SK-MEL-5 (cell line): ENCODE measurements around the gene CTNNBL1. TPM values are rescaled to one million over a fixed set of nuclear protein-coding genes. Genes with fewer than 3 reads are reported as not detected.

Source experiments
- DNase-seq: peaks from one replicate; pipeline ENCODE4 v3.0.0-alpha.2; 2016; ENCODE audit warnings: low read depth, low spot score
- in situ Hi-C: cut with HindIII; loops from 2 replicates; pipeline ENCODE4 v1.10.0; 2016; ENCODE audit warnings: low sequenced_read_pairs, high pct_unique_total_duplicates, low pct_unique_long_range_greater_than_20kb
- total RNA-seq: library from RNA; depleted of rRNA; stranded (reverse); fragments of >200 nt; shearing (Covaris generic); gene quantifications from 2 replicates; pipeline ENCODE4 v1.2.3, GENCODE V29; 2014

Gene CTNNBL1
- total RNA-seq, 1 experiment from 2014 or later: 38.7 TPM

DNA sequence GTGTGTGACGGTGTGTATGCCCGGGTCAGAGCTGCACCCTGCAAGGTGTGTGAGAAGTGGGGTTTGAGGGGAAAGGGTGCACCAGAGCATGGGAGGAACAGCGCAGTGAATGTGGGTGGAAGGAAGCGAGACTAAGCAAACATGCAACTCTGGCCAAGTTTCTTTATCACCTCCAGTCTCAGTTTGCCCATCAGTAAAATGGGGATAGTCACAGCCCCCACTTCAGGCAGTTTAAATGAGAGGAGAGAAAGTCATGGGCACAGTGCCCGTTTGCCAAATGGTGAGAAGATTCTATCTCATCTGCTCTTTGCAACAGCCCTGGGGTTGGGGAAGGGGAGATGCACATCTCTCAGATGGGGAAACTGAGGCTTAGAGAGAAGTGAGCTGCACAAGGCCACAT, 196.3 kb downstream of the CTNNBL1 start:
- no peak for DNase-seq
- in situ Hi-C loops: no loop called here

DNA sequence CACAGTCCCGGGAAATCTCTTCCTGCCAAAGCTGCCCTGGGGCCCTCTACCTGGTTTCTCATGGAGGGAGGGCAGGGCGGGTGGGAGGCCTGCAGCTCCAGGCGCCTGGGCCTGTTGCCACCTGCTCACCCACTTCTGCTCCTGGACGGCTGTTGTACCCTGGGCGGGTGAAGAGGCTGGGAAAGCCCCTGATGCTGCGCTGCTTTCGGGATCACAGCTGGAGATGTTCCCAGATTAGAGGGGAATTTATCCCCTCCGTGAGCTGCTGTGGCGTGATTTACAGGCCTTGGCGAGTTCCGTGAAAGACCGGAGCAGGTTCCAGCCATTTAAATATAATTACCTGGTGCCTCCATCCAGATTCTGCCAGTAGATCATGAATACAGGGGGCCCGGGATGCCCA, 196.8 kb downstream of the CTNNBL1 start:
- in situ Hi-C loops: no loop called here
- no peak for DNase-seq

DNA sequence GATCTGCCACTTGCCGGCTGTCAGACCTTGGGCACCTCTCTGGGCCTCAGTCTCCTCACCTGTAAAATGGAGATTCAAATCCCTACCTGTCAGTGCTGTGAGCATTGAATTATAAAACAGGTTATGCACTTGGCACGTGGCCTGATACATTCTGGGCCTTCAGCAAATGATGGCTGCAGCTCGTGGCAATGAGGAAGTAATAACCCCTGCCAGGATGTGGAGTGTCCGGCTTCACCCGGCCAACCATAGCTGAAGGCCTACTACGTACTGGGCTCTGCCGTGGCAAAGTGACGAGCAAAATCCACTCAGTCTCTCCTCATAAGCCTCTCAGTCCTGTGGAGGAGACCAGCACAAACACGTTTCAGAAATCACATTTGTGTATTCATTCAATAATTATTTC, 198.2 kb downstream of the CTNNBL1 start:
- in situ Hi-C loops: no loop called here
- no peak for DNase-seq

- no peak for DNase-seq
- in situ Hi-C loops: no loop called here
These were observed 199.9 kb downstream of the CTNNBL1 start for GRCh38 chr20:37893566-37894241.

DNA sequence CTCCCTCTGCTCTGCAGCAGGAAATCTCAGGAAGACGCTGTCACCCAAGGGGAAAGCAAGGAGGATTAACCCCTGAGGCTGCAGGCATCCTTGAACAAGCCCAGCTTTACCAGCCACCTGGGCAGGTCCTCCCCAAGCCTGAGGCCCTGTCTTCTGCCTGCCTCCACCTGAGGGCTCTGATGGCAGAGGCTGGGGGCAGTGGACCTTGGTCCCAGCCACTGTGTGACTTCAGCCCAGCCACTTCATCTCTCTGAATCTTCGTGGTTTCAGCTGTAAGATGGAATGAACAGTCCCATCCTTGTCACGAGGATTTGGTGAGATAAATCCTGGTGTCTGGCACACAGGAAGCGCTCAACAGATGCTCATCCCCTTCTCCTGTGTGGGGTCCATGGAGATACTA, 200.6 kb downstream of the CTNNBL1 start:
- DNase-seq: no peak
- in situ Hi-C loops: no loop called here

- in situ Hi-C loops: no loop called here
- DNase-seq: no peak
These were observed 201.3 kb downstream of the CTNNBL1 start for GRCh38 chr20:37895166-37895565.

DNA sequence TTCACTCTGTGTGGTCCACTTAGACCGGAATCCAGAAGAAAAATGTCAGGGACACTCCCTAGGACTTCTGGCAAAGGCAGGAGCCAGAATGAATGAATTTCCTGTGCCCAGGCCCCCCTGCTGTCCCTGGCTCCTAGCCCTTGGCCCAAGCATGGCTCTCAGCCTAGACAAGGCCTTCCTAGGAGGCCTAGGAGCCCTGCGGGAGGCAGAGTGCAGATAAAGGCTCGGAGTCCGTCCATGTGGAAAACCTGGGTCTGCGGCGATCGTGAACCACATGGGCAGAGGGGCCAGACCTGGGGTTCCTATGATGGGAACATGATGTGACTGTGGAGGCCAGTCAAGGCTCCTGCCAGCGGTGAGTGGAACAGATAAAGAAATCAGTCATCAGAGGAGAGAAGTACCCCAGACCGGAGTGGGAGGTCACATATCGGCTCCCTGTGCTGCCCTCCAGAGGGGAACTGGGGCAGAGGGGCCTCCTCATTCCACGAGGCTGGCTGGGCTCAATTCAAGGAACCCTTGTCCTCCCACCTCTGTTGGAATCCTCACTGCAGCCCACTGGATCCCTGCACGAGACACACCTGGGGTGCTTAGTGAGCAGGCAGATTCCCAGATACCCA, 203.2 kb downstream of the CTNNBL1 start:
- peak; percentile 48 for DNase-seq

GRCh38 chr20:37898233-37899104, 204.6 kb downstream of the CTNNBL1 start:
- DNase-seq: peak; percentile 80
- in situ Hi-C loops: no loop called here

More for the DNA sequence above, 203.2 kb downstream of the CTNNBL1 start:
- in situ Hi-C loops: no loop called here

DNA sequence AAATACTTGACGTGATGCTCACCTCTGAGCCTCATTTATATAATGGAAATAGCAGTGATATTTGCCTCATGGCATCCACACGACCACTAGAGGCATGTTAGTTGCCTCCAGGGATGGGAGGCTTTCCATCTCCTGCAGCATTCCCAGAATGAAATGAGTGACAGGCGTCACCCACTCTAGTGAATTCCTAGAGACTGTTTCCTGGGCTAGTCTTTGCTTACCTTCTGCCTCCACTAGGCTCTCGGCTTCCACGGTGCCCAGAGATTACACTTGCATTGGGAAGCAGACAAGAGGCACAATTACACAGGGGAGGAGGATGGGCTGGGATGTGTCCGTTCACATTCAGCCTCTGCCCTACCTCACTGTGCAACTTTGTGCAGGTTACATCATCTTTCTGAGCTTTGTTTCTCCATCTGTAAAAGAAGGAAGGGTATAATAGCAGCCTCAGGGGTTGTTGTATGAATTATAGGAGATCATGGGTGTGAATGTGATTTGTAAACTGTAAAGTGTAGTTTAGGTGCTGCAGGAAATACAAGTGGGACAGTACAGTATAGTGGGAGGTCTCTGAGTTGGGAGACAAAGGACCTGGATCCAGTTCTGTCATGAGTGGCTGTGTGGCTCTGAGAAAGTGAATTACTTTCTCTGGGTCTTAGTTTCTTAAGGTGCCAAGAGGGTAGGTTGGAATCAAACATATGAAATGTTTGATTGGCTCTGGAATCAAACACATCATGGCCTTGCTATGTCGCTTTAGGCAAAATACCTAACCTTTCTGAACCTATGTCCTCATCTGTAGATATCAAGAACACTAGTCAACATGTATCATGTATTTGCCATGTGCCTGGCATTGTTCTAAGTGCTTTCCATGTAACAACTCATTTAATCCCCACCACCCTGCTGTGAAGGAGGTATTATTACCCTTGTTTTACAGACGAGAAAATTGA, 205.5 kb downstream of the CTNNBL1 start:
- in situ Hi-C loops: no loop called here
- no peak for DNase-seq

GRCh38 chr20:37901240-37901639, 207.4 kb downstream of the CTNNBL1 start:
- in situ Hi-C loops: no loop called here
- no peak for DNase-seq

- in situ Hi-C loops: no loop called here
- DNase-seq: peak; percentile 84
These were observed 208.0 kb downstream of the CTNNBL1 start for GRCh38 chr20:37901654-37902503.

DNA sequence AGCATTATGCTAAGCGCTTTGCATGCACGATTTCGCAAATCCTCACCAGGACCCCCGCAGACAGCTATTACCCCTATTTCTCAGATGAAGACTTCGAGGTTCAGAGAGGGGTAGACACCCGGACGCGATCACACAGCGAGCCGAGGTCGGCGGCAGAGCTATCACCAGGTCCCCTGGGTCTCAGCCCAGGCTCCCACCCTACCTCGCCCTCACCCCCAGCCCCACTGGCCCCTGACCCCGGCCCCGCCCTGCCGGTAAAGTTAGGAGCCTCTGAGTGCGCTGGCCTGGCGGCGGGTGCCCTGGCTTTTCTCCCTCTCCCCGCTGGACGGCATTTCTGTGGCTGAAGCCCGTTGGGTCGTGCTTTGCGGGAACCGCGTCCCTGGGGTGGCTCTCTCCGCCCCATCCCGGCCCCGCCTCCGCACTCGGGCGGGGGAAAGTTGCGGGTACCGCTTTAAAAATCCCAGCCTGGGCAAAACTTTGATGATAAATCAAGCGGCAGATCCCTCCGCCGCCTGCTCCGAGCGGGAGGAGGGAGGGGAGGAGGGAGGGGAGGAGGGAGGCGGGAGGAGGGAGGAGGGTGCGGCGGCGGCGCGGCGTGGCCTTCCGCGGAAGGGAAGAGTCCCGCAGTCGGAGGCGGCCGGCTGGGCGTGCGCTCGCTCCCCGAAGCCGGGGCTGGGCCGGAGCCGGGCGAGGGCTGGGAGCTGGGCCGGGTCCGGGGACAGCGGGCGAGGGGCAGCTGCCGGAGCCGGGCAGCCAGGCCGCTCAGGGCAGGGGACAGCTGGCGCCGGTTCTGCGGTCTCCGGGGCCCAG, 208.9 kb downstream of the CTNNBL1 start, which contains the start of gene VSTM2L:
TSS of gene VSTM2L (plus strand) at position 624 of the 810 bp plus-strand sequence. CDS start 224 bp downstream, outside the sequence.
- no peak for DNase-seq
- in situ Hi-C loops: no loop called here

GRCh38 chr20:37903317-37904007, 209.6 kb downstream of the CTNNBL1 start:
- in situ Hi-C loops: no loop called here
- no peak for DNase-seq

DNA sequence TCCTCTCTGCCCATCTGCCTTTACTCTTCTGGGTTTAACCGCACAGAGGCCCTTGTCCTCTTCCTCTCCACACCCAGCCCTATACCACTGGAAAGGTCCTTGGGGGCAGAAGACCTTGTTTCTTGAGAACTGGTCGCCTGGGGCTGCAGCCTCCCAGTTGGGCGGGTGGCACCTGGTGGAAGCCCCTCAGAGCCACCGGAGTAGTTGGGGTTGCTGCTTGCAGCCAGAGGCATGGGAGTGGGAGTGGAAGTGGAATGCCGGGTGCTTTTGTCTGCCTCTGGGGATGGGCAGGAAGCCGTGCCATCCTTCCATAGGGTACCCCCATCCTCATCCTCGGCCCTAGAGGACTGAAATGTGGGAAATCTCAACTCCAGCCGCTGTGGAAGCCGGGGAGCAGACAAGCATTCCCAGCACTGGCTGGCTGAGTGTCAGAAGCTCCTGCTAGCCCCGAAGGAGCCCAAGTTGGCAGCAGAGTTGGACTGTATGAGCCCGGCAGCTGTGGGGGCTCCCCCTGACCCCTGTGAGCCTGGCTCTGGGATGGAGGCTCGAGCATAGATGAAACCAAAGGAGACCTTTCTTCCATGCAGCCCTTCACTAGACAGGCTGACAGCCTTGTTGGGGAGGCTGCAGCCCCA, 210.3 kb downstream of the CTNNBL1 start:
- DNase-seq: no peak
- in situ Hi-C loops: no loop called here

- DNase-seq: no peak
- in situ Hi-C loops: no loop called here
These were observed 211.1 kb downstream of the CTNNBL1 start for GRCh38 chr20:37904845-37905373.
